Hematopoietic multipotent progenitor cell treated with erythropoietin and hydrocortisone succinate and interleukin-3 and kit ligand, for 8 days (in vitro differentiated cells): Measurements from ENCODE around the gene WHAMM.
"Not testable (repeated sequence)": the region's sequence is repeated elsewhere in the genome, so short reads cannot be mapped to it uniquely, and the experiment has no call there.

ENCODE experiments used
- DNase-seq: peaks from one replicate; pipeline ENCODE4 v3.0.0-alpha.2; 2015

WHAMM gene

DNA sequence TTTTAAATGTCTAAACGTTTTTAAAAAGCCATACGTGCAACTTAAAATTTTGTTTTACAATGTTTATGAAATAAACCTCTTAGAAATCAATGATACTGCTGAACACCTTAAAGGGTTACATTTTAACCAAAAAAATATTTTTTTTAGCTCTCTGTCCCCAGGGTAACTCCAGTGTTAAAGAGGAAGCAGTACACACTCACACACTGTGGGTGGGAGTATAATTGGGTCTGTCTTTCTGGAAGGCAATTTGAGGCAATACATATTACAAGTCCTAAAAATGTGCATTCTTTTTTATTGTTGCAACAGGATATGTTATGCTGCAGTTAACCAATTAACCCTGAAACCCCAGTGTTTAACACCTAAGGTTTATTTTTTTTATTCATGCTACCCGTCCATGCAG lies 34.1 kb downstream of the WHAMM start:
- no peak for DNase-seq

DNA sequence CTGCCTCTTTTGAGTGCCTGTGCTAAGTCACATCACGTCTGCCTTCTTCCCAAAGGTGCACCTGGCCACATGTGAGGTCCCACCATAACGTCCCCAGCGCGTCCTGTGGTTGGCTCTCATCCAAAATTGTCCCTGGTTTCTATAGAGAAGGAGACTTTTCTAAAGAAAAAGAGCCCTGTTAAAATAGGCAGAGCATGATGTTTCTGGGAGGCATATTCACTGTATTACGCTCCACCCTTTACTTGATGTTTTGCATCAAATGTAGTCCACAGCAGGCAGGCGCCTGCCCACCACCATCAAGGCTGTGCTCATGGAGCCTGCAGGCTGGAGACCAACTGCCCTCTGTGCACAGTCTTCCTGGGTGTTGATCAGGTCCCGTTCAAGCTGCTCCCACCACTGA lies 36.3 kb downstream of the WHAMM start:
- no peak for DNase-seq

DNA sequence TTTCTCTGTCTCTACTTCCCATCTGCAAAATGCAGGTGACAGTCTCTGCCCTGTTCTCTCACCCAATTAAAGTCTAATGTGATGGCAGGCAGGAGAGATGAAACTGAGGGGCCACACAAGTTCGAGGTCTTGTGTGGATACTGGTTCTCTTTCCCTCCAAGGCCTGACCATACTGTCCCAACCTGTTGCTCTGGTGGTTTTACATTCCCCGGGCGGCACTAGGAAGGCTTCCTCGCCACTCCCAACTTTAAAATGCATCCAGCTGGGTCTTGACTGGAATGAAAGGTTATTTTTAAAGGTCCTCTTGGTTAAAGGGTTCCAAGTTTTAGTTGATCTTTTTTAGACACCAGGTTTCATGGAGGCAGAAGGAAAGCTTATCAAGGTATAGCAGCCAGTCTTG lies 37.2 kb downstream of the WHAMM start:
- peak; percentile 31 for DNase-seq

DNA sequence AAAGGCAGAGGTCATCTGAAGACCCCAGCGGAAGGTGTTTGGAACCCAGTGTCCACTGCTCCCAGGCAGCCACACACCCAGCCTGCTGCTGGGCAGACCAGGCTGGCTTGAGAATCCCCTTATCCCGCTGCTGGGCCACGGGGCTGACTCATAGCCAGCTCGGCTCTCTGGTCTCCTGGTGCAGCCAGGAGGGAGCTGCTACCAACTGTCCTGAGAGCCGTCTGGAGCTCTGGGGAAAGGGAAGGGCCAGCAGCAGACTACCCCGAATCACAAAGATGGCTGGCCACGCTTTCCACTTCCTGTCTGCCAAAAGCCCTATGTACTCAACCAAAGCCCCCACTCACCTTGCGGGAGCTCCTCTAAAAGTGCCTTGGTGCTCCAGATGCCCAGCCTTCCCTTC lies 38.3 kb downstream of the WHAMM start:
- no peak for DNase-seq

DNA sequence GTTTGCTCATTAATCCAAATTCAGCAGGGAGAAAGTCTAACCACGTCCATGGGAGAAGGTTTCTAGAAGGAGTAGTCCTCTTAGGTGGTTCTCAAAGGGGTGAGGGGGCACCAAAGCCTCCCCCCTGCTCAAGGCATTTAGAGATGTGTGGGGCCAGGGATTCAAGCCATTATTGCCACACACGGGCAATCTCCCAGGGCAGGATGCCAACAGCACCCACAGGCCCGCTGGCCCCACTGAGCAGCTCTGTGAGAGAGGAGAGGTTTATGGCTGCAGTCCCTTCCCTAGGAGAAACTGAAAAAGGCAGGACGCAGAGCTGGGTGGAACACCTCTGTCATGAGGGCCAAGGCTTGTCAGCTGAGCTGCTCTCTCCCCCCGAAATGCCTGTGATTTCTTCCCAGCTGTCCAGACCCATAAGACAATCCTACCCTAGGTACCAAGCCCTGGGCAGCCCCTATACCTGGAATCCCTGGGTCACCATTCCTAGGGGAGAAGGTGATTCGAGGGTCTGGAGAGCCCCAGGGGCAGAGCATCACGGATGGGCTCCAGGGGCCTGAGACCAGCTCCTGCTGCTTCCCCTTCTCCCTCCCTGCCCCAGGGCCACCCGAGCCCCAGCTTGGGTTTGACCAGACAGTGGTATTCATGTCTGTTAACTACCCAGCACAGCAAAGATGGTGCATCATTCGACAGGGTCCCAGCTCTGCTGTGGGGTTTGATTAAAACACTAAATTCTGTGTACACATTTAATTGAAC lies 39.0 kb downstream of the WHAMM start:
- DNase-seq, result no peak

DNA sequence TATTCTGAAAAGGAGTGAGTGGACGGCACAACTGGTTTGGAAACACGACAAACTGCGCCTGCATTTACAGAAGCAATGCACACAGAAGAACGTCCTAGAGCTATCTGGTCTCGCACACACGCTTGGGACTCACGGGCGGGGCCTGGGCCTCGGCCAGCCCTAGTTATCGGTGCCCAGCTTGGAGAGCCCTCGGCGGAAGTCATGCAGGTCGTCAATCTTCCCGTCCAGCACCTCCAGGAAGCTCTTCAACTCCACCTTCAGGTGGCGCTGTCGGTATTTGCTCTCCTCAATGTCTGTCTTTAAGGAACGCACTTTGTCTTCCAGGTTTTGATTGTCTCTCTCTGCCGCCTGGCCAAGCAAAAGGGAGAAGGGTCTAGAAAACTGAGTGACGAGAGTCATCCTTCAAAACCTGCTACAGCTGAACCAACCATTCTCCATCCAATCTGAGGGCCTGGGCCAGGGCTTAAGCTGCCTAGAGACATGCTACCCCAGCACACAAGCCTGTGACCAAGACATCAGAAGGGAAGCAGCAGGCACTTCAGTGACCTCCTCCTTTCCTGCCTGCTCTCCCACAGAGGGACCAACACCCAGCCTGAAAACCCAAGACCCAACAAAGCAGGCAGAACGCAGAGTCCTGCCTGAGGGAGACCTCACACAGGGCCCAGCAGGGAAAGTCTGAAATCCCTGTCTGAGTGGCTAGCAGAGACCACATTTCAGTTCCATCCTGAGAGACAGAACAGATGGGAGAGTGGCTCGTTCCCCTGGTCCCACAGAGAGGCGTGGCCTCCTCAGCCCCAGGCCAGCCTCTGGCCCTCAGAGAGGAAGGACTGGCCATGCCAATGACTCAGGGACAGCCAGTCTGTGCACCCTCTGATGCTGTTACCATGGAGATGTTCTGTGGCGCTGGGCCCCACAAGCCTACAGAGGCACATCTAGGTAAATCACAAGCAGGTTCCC lies 40.4 kb downstream of the WHAMM start:
- peak; percentile 100 for DNase-seq

DNA sequence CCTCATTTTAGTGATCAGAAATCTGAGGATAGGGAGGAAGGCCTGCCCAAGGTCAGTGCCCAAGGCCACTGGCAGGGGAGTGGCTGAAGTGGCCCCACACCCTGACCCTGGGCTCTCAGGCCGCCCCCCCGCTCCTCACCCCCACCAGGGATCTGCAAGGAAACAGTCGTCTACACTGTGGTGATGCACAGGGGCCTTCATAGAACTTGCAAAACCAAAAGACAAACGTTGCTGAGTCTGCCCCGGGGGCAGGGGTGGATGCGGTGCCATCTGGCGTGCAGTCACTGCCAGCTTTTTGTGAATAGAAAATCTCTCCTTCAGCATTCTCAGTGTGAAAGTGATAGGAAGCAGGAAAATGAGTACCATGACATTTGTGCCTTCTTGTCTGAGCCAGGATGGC lies 41.3 kb downstream of the WHAMM start:
- DNase-seq, result no peak

DNA sequence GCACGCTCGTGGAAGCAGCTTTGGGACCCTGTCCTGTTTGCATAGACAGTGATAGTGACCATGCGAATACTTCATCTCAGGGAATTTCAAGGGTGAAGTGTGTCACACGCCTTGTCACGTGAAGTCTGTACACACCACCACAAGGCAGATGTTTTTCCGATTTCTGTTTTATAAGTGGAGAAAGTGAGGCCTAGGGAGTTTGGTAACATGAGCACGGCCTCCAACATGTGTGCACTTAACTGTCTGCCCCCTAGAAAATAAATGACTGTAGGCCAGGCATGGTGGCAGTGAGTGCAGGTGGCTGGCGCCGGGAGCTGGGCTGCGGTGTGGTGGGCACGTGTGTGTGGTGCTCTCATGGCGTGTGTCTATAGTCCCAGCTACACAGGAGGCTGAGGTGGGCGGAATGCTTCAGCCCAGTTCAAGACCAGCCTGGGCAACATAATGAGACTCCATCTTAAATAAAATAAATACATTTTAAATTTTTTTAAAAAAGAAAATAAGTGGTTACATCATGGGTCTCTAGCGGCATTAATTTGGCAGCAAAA lies 42.0 kb downstream of the WHAMM start:
- no peak for DNase-seq

DNA sequence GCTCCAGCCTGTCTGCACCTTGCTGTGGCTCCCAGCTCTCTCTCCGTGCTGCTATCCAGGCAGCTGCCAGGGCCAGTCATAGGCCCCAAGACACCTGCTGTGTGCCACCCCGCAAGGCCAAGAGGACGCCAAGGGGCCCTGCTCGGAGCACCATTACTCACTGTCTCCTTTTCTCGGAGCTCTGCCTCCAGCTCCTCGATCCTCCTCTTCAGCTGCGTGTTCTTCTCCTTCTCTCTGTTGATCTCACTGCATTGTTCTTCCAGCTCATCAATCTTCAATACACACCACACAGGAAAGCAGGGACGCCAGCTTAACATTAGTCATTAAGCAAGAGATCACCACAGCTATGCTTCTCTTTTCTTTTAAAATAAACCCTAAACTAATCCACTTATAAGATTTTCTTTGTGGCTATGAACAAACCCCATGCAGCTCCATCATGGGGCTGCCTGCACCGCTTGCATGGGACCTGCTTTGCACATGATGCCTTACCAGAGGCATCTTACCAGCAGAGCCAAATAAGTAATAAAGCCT lies 42.6 kb downstream of the WHAMM start:
- DNase-seq, result no peak

DNA sequence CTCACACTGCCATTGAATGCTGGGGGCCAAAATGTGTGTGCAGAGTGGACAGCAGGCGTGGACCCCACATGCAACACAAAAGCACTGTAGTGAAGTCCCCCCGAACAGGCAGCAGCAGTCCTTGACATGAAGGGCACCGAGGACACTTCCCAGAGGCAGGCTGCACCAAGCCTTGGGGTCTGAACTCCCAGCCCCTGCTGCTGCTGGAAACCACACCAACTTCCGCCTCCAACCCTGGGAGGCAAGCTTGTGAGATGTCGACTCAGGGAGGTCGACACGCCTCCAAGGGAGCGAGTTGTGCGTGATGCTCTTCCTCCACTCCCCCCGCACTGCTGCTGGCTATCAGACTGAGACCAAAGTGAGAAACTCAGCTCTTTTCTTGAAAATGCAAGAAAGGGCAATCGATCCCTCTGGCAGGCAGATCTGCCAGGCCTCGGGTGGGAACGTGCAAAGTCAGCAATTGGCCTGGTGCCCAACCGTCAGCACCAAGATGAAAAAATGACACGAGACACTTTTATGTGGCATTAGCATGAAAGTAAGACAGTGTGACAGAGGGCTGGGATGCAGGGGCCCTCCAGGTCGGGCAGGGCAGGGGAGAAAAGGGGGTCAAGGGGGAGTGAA lies 43.6 kb downstream of the WHAMM start:
- DNase-seq, result peak; percentile 77

DNA sequence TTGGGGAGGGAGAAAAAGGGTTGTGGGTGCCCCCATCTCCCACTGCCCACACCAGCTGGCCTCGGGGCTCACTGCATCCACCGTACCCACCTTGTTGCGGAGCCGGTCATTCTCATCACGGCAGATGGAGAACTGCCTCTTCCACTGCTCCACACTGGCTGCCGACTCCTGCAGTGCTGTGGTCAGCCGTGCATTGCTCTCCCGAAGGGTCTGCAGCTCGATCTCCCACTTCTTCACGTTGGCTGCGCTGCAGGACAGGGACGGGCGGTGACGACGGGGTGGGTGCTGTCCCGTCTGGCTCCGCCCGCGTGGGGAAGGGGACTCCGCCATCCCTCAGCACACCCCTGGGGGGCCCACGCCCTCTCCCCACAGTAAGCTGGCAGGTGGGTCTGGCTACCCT lies 45.1 kb downstream of the WHAMM start:
- no peak for DNase-seq

DNA sequence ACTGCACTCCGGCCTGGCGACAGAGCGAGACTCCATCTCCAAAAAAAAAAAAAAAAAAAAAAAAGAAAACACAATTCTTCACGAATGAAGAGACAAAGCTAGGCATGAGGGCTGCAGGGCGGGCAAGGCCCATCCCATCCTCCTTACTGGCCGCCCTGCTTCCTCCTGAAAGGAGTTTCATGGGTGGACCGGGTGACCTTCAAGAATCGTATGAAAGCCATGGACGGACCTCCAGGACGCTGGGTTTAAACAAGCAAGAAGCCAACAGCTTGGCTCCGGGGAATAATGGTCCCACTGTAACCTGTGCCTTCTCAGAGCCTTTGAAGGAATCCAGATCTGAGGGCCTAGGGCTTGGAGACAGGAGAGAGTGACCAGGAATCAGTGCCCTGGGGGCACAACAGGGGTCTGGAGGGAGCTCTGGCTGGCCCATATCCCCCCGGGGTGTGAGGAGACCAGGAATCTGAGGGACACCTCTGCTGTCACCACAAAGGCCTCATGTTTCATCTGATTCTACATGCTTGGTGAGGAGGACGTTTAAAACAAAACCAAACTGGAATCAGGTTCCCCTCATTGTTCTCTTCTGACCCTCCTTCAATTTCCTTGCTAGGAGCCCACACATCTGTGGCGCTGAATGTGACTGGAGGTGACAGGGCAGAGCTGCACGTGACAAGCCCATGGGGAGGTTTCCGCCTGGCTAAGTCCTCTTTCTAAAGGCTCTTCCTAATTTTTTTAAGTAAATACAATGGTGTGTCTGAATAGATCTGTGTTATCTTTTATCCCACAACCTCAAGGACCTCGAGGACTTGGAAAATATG lies 46.1 kb downstream of the WHAMM start:
- DNase-seq, result peak; percentile 68

DNA sequence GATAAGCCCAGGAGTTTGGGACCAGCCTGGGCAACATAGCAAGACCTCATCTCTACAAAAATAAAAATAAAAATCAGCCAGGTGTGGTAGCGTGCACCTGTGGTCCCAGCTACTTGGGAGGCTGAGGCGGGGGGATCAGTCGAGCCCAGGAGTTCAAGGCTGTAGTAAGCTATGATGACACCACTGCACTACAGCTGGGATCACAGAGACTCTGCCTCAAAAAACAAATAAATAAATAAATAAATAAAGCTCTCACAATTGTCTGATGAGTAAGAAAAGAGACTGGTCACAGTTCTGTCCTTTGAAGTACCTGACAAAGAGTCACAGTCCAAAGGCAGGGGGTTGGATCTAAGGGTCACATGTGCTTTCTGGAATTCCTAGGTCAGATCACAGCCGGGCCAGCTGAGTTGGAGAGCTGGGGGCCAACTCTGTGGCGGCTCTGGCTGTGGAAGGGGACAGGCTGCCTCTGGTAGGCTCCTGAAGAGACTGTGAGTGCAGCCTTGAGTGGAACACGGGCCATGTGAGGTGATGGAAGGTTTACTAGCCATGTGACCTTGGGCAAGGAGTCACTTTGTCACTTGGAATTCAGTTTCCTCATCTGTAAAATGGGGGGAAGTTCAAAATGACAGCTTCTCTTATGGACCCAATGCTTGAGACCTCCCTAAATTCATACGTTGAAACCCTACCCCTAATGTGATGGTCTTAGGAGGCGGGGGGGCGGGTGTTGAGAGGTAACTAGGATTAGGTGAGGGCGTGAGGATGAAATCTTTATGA lies 47.2 kb downstream of the WHAMM start:
- no peak for DNase-seq

DNA sequence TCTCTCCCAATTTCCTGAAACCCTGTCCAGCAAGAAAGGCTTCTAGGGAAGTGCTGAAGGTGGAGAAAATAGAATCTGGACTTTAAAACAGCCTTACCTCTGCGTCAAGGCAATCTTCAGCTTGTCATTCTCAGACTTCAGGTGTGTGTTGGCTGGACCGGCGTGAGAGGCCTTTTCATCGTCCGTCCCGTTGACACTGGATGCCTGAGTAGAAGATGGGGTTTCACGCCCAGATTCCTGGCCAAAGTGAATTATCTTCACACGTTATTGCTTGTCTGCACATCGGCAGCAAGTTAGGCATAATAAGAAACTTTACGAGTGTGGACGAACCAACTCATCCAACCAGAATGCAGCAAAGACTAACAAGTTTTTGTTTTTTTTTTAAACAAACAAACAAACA lies 49.5 kb downstream of the WHAMM start:
- DNase-seq, result no peak

DNA sequence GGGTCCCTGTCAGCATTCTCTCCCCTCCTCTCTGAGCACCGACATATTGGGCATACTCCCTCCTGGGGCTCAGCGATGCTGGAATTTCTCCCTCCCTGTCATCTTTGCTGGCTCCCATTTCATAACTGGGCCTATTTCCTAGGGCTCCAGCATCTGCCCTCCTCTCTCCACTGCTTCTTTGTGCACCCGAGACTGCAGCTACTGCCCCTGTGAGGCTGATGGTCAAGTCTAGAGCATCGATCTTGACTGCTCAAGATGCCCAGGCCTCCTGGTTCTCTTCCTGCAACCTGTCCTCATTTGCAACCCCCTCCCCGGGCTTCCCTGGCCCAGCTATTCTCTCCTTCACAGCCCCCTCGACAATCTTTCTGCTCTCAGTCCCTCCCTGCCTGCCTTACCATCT lies 53.5 kb downstream of the WHAMM start:
- no peak for DNase-seq

DNA sequence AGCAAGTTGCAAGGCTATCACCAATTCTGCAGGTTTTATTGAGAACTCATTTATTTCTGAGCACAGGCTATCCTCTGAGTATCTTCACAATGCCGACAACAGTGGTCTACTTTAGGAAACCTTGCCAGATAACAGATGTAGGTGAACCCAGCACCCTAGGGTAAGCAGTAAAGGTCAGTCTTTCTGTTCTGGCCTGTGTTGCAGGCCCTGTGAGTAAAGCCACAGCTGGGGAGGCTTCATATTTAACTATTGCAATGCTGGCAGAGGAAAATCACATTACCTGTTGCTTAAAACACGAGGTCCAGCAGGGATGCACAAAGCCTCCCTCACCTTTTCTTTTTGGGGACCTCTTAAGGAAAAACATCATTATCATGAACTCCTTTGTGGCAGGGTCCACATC lies 55.5 kb downstream of the WHAMM start:
- no peak for DNase-seq

DNA sequence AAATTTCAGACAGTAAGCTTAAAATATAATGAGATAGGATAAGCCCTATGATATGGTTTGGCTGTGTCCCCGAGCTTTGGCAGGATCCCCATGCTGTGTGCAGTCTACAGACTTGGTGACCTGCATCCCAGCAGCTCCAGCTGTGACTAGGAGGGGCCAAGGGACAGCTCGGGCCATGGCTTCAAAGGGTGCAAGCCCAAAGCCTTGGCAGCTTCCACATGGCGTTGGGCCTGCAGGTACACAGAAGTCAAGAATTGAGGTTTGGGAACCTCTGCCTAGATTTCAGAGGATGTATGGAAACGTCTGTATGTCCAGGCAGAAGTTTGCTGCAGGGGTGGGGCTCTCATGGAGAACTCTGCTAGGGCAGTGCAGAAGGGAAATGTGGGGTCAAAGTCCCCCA lies 56.2 kb downstream of the WHAMM start:
- not testable (repeated sequence) for DNase-seq

DNA sequence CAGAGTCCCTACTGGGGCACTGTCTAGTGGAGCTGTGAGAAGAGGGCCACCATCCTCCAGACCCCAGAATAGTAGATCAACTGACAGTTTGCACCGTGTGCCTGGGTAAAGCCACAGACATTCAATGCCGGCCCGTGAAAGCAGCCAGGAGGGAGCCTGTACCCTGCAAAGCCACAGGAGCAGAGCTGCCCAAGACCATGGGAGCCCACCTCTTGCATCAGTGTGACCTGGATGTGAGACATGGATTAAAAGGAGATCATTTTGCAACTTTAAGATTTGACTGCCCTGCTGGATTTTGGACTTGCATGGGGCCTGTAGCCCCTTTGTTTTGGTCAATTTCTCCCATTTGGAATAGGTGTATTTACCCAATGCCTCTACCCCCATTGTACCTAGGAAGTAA lies 56.6 kb downstream of the WHAMM start:
- not testable (repeated sequence) for DNase-seq

DNA sequence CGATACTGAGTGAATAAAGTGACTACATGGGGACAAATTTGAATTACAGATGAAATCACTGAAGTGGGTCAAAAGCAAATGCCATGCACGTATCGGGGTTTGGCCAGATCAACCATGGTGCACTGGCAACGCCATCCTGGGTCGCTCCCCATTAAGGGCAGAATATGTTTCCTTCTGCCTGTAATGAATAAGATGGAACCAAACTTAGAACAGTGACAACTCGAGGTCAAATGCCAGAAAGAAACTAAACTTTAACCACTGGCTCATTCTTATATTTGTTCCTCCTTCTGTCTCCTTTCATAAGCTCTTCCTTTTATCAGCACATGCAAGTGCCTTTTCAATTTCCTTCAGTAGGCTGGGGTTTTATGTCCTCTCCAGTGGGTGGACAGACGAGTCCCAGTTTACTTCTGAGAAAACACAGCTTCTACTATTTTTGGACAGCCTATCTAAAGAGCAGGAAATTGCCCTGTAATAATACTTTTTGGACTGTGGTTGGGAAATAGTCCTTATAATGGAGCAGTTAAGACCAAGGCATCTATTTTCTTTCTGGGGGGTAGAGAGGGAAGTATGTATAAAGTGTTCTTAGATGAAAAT lies 61.4 kb downstream of the WHAMM start:
- peak; percentile 61 for DNase-seq

DNA sequence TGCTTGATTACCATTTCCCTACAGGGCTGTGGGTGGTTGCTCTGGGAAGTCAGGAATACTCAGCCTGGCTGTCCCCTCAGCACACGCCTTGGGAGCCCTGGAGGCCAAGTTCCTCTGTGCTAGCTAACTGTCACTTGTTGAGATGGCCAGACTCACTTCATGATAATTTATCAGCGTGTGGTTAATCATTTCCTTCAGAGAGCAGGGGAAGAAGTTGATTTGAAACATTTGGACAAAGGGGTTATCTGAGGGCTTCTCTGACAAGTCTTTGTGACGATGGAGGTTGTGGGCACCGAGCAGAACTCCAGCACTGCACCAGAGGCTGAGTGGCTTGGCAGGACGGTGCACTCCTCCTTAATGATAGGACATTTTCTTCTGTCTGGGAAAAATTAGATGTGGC lies 61.9 kb downstream of the WHAMM start:
- peak; percentile 83 for DNase-seq
